ENCODE data around the gene C1QL2.

C1QL2 gene

DNA sequence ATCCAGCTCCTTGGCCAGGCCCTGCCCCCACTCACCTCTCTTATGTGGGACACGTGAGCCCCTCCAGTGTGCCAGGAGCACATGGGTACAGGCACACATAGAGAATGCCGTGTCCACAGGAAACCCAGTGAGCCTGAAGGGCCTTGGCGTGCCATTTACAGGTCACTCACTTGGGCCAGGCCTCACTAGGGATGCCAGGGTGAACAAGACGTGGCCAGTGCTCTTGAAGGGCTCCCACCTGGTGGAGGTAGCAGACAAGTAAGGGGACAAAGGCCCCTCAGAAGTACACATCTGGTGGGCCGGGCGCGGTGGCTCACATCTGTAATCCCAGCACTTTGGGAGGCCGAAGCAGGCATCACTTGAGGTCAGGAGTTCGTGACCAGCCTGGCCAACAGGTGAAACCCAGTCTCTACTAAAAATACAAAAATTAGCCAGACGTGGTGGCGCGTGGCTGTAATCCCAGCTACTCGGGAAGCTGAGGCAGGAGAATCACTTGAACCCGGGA lies 15.1 kb upstream of the C1QL2 start:
- Mint-ChIP-seq H3K4me1 (no peaks in the 10 kb centered on the region), H3K27me3 (peaks cover 6% of the 10 kb centered on the region), H3K4me3 (no peak overlapping the region), H3K36me3 (no peaks in the 10 kb centered on the region), H3K9me3 (no peaks in the 10 kb centered on the region), H3K27ac (no peak overlapping the region)
- DNase-seq (ENCODE audit: low spot score in 2 of 2): no peak
- ATAC-seq (ENCODE audit: low read depth): no peak

DNA sequence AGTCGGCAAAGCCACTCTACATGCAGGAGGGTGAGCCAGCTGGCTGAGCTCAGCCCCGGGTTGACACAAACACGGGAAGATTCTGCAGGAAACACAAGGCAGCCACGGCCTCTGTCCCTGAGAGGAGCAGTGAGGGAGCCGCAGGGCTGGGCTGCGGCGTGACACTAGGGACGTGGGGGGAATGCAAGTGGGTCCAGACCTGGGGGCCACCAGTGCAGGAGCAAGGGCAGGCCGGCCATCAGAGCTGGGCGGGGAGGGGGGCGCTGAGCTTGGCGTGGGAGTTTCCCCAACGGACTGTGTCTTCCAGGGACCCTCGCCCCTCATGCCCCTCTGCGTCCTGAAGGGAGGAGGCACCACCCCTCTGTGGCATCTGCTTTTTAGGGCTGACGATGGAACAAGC lies 12.0 kb upstream of the C1QL2 start:
- no peak overlapping the region for H3K27ac Mint-ChIP-seq
- no peaks in the 10 kb centered on the region for H3K36me3 Mint-ChIP-seq
- H3K4me1 Mint-ChIP-seq: no peaks in the 10 kb centered on the region
- ATAC-seq (ENCODE audit: low read depth): no peak
- H3K27me3 Mint-ChIP-seq: peaks cover 13% of the 10 kb centered on the region
- DNase-seq (ENCODE audit: low spot score in 2 of 2): no peak
- no peaks in the 10 kb centered on the region for H3K9me3 Mint-ChIP-seq
- H3K4me3 Mint-ChIP-seq: no peak overlapping the region

DNA sequence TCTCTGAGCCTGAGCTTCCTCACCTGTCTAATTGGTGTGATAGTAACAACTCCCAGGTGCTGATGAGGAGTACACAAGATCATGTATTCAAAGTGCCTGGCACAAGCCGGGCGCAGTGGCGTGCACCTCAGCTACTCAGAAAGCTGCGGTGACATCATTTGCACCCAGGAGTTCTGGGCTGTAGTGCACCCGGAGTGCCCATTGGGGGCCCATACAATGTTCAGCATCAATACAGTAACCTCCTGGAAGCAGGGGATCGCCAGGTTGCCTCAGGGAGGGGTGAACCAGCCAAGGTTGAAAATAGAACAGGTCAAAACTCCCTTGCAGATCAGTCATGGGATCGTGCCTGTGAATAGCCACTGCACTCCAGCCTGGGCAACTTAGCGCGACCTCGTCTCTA lies 11.2 kb upstream of the C1QL2 start:
- no peak overlapping the region for H3K27ac Mint-ChIP-seq
- peaks cover 15% of the 10 kb centered on the region for H3K27me3 Mint-ChIP-seq
- DNase-seq (ENCODE audit: low spot score in 2 of 2) (no peak), ATAC-seq (ENCODE audit: low read depth) (no peak)
- no peak overlapping the region for H3K4me3 Mint-ChIP-seq
- no peaks in the 10 kb centered on the region for H3K9me3 Mint-ChIP-seq
- no peaks in the 10 kb centered on the region for H3K4me1 Mint-ChIP-seq
- no peaks in the 10 kb centered on the region for H3K36me3 Mint-ChIP-seq

GRCh38 chr2:119160361-119160990 lies 1.9 kb upstream of the C1QL2 start:
- Mint-ChIP-seq H3K4me1 (no peaks in the 10 kb centered on the region), H3K4me3 (no peak overlapping the region), H3K27me3 (peaks cover 23% of the 10 kb centered on the region), H3K9me3 (peaks cover 2% of the 10 kb centered on the region), H3K36me3 (no peaks in the 10 kb centered on the region), H3K27ac (no peak overlapping the region)
- no peak for ATAC-seq (ENCODE audit: low read depth)
- DNase-seq (ENCODE audit: low spot score in 2 of 2): no peak

DNA sequence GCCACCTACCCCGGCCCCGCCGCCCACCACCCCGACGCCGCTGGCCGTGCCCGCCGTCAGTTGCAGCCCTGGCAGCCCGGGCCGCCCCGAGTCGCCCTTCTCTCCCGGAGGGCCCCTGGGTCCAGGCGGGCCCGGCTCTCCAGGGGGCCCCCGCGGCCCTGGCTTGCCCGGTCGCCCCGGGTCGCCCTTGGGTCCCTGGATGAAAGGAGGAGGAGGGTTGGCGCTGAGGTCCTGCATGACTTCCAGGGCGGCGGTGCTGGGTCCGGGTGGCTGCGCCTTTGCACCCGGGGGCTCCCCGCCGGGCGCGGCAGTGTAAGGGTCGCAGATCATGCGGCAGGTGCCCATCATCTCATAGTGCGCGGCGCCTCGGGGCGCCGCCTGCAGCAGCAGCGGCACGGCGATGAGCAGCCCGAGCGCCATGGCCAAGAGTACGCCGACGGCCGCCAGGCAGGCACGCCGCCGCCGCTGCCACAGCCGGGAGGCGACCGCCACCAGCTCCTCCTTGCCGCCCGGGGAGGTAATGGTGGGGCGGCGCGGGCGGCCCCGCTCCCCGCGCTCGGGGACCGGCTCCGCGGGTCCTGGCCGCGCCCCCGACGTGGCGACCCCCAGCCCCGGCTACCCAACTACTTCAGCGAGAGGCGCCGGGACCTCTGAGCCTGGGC lies 570 bp downstream of the C1QL2 start:
- no peak overlapping the region for H3K4me3 Mint-ChIP-seq
- no peaks in the 10 kb centered on the region for H3K36me3 Mint-ChIP-seq
- no peak for ATAC-seq (ENCODE audit: low read depth)
- H3K4me1 Mint-ChIP-seq: no peaks in the 10 kb centered on the region
- peaks cover 27% of the 10 kb centered on the region for H3K27me3 Mint-ChIP-seq
- H3K27ac Mint-ChIP-seq: no peak overlapping the region
- no peak for DNase-seq (ENCODE audit: low spot score in 2 of 2)
- H3K9me3 Mint-ChIP-seq: peaks cover 2% of the 10 kb centered on the region

- DNase-seq (ENCODE audit: low spot score in 2 of 2): no peak
- Mint-ChIP-seq H3K4me1 (no peaks in the 10 kb centered on the region), H3K4me3 (no peak overlapping the region), H3K36me3 (no peaks in the 10 kb centered on the region), H3K9me3 (no peaks in the 10 kb centered on the region), H3K27me3 (peaks cover 21% of the 10 kb centered on the region), H3K27ac (no peak overlapping the region)
- no peak for ATAC-seq (ENCODE audit: low read depth)
Measured at GRCh38 chr2:119156891-119157773, 1.4 kb downstream of the C1QL2 start.

DNA sequence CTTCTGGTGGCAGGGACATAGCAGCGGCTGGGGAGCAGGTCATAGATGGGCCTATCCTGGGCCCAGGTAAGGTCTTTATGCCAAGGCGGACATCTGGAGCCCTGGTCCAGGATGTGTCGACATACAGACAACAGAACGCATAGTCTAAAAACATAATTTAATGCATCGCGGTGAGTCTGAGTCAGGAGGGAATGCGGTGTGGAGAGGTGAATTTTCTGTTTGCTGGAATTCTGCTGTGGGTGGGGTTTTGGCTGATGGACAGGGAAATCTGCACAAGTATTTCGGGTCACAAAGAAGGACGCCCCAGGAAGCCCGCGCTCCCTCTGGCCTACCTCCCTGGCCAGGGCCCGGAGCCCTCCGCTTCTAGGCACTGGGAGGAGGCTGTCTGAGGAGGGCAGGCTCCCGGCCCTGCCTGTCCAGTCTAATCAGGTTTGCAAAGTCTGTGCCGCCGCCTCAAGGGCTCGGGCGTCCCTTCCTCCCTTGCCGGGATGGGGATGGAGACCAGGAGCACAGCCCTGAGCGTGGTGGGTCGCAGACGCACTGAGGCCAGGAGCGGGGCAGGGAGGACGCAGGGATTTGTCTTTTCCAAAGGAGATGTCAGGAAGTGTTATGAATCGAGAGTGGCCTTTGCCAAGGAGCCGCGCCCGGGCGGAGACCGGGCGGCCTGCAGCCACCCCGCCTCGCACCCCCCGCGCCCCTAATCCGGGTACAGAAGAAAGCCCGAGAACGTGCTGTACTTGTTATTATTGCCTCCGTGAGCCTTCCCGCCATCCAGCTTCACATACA lies 2.3 kb downstream of the C1QL2 start:
- no peak for DNase-seq (ENCODE audit: low spot score in 2 of 2)
- no peak overlapping the region for H3K27ac Mint-ChIP-seq
- no peaks in the 10 kb centered on the region for H3K36me3 Mint-ChIP-seq
- no peak for ATAC-seq (ENCODE audit: low read depth)
- H3K4me1 Mint-ChIP-seq: no peaks in the 10 kb centered on the region
- H3K9me3 Mint-ChIP-seq: no peaks in the 10 kb centered on the region
- H3K4me3 Mint-ChIP-seq: no peak overlapping the region
- peaks cover 22% of the 10 kb centered on the region for H3K27me3 Mint-ChIP-seq

DNA sequence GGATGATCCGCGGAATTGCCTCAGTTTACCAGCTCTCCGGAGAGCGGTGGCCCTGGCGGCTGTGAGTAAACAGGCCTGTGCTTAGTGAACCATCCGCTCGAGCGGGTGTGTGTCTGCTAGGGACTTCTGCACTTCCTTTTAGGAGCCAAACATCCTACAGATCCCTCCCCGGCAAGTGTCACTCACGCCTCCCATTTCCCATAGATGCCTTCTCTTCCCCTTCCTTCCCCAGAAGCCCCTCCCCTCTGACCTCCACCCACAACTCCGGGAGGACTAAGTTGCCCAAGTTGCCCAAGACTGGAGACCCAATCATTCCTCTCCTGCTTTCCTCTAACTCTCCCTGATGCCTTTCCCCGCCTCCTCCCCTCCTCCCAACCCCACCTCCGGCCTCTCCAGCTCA lies 2.9 kb downstream of the C1QL2 start:
- Mint-ChIP-seq H3K4me1 (no peaks in the 10 kb centered on the region), H3K27ac (no peak overlapping the region), H3K9me3 (no peaks in the 10 kb centered on the region), H3K27me3 (peaks cover 24% of the 10 kb centered on the region), H3K36me3 (no peaks in the 10 kb centered on the region), H3K4me3 (no peak overlapping the region)
- ATAC-seq (ENCODE audit: low read depth) (no peak), DNase-seq (ENCODE audit: low spot score in 2 of 2) (no peak)

- H3K4me1 Mint-ChIP-seq: no peaks in the 10 kb centered on the region
Measured at GRCh38 chr2:119154076-119154475, 4.5 kb downstream of the C1QL2 start.

GRCh38 chr2:119149611-119150010 lies 8.9 kb downstream of the C1QL2 start:
- Mint-ChIP-seq H3K27me3 (peaks cover 14% of the 10 kb centered on the region), H3K27ac (no peak overlapping the region), H3K4me3 (no peak overlapping the region), H3K9me3 (no peaks in the 10 kb centered on the region), H3K36me3 (no peaks in the 10 kb centered on the region), H3K4me1 (no peaks in the 10 kb centered on the region)
- DNase-seq (ENCODE audit: low spot score in 2 of 2) (no peak), ATAC-seq (ENCODE audit: low read depth) (no peak)

More at GRCh38 chr2:119154076-119154475, 4.5 kb downstream of the C1QL2 start:
- ATAC-seq (ENCODE audit: low read depth) (no peak), DNase-seq (ENCODE audit: low spot score in 2 of 2) (no peak)
- Mint-ChIP-seq H3K27me3 (peaks cover 24% of the 10 kb centered on the region), H3K4me3 (no peak overlapping the region), H3K36me3 (no peaks in the 10 kb centered on the region), H3K9me3 (no peaks in the 10 kb centered on the region), H3K27ac (no peak overlapping the region)

DNA sequence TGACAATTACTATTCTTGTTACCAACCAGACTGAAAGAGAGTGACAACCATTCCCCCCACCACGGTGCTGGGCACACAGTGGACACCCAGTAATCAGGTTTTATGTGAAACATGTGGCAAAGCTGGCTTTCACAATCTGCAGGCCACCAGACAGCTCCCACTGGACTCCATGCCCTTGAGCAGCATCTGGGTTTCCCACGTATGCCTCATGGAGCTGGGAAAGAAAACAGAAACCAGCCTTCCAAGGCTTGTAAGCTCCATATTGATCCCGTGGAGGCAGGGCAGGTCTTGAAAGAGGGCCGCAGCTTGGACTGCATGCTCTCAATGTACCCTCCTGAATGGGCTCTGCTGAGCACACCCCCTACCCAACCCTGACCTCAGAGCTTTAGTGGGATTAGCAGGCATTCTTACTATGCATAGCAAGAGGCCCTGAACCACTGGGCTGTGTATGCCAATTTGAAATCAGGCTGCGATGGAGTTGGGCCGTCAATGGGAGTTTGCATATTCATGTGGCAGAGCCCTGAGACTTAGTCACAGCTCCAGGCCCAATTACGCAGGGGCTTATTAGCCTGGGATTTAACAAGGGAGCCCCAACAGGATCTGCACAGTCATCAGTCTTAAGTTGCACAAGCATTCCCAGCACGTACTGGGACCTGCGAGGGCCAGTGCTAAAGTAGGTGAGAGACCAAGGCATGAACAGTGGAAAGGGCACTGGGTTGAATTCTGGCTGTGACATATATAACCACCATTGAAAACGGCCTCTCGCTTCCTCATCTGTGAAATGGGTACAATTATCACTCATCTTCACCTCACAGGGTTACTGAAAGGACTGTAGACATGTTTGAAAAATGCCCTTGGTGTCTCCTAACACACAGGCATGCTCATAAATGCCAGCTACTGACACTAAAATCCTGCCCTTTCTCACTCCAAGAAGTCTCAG lies 10.5 kb downstream of the C1QL2 start:
- H3K36me3 Mint-ChIP-seq: no peaks in the 10 kb centered on the region
- DNase-seq (ENCODE audit: low spot score in 2 of 2): no peak

GRCh38 chr2:119144806-119145205 lies 13.7 kb downstream of the C1QL2 start:
- no peak for DNase-seq (ENCODE audit: low spot score in 2 of 2)
- no peak for ATAC-seq (ENCODE audit: low read depth)
- no peaks in the 10 kb centered on the region for H3K9me3 Mint-ChIP-seq
- no peaks in the 10 kb centered on the region for H3K36me3 Mint-ChIP-seq
- H3K4me3 Mint-ChIP-seq: no peak overlapping the region
- H3K4me1 Mint-ChIP-seq: no peaks in the 10 kb centered on the region
- H3K27me3 Mint-ChIP-seq: peaks cover 5% of the 10 kb centered on the region
- no peak overlapping the region for H3K27ac Mint-ChIP-seq

More for the DNA sequence above, 10.5 kb downstream of the C1QL2 start:
- Mint-ChIP-seq H3K4me1 (no peaks in the 10 kb centered on the region), H3K27ac (no peak overlapping the region), H3K27me3 (peaks cover 11% of the 10 kb centered on the region), H3K4me3 (no peak overlapping the region), H3K9me3 (no peaks in the 10 kb centered on the region)
- no peak for ATAC-seq (ENCODE audit: low read depth)

- H3K4me3 Mint-ChIP-seq: no peak overlapping the region
- H3K36me3 Mint-ChIP-seq: no peaks in the 10 kb centered on the region
- no peak overlapping the region for H3K27ac Mint-ChIP-seq
- H3K27me3 Mint-ChIP-seq: peaks cover 9% of the 10 kb centered on the region
- no peaks in the 10 kb centered on the region for H3K4me1 Mint-ChIP-seq
- DNase-seq (ENCODE audit: low spot score in 2 of 2) (no peak), ATAC-seq (ENCODE audit: low read depth) (no peak)
- no peaks in the 10 kb centered on the region for H3K9me3 Mint-ChIP-seq
Measured at GRCh38 chr2:119142824-119143223, 15.7 kb downstream of the C1QL2 start.
